ENCODE measurements around the gene PLPPR1. TPM values are rescaled to one million over a fixed set of nuclear protein-coding genes. Genes with fewer than 3 reads are reported as not detected.

PLPPR1 gene
- total RNA-seq, 1 experiment from 2014 or later, result not detected

- no peak for ATAC-seq
- BruUV-seq (replicated peaks), result no TSS peak
- ChIA-PET CTCF (no interaction called here), POLR2A (no interaction called here), RAD21 (ENCODE audit: low non-redundant PET in 1 of 2, low total read pairs in 2 of 2, uncharacterized antibody in 2 of 2, unreplicated experiment in 2 of 2) (no interaction called here)
- H3K4me2 ChIP-seq (ENCODE audit: low read length), result no peak overlapping the region
- intact Hi-C loops (cut with micrococcal nuclease), result no loop called here
- DNase-seq (ENCODE audit: low read depth, low spot score), result no peak
- no peak overlapping the region for H3K9ac ChIP-seq (ENCODE audit: low read length)
- no peaks in the 10 kb centered on the region for H3K9me2 ChIP-seq (ENCODE audit: insufficient read depth)
- peaks cover 25% of the 10 kb centered on the region; the same call in 1 of the 2 replicates for H3K27me3 ChIP-seq (ENCODE audit: insufficient read depth, low read length)
- TF ChIP-seq JUND (IDR thresholded peaks at IDR 0.05), result no peak
- TF ChIP-seq EGR1 (IDR thresholded peaks at IDR 0.05; ENCODE audit: low read depth), result no peak
- TF ChIP-seq SP1 (IDR thresholded peaks at IDR 0.05; ENCODE audit: low read depth), result no peak
- no peak for TF ChIP-seq SIN3A (IDR thresholded peaks at IDR 0.05; ENCODE audit: low read depth)
- no peak for TF ChIP-seq RAD21 (IDR thresholded peaks at IDR 0.05; ENCODE audit: low read depth)
- no peak for TF ChIP-seq ELF1 (IDR thresholded peaks at IDR 0.05; ENCODE audit: borderline replicate concordance, low read depth)
- no peak for TF ChIP-seq CEBPB (IDR thresholded peaks at IDR 0.05; ENCODE audit: low read depth)
- no peak for TF ChIP-seq ZFX (IDR thresholded peaks at IDR 0.05)
- TF ChIP-seq POLR2A (IDR thresholded peaks at IDR 0.05; ENCODE audit: borderline replicate concordance, extremely low read depth, insufficient read depth, insufficient read length), result no peak
- no peak for TF ChIP-seq YY1 (IDR thresholded peaks at IDR 0.05; ENCODE audit: extremely low read depth, insufficient replicate concordance, low read depth, low read length)
- TF ChIP-seq EZH2phosphoT487 (IDR thresholded peaks at IDR 0.05; ENCODE audit: borderline replicate concordance), result no peak
- TF ChIP-seq, protein P1, sequence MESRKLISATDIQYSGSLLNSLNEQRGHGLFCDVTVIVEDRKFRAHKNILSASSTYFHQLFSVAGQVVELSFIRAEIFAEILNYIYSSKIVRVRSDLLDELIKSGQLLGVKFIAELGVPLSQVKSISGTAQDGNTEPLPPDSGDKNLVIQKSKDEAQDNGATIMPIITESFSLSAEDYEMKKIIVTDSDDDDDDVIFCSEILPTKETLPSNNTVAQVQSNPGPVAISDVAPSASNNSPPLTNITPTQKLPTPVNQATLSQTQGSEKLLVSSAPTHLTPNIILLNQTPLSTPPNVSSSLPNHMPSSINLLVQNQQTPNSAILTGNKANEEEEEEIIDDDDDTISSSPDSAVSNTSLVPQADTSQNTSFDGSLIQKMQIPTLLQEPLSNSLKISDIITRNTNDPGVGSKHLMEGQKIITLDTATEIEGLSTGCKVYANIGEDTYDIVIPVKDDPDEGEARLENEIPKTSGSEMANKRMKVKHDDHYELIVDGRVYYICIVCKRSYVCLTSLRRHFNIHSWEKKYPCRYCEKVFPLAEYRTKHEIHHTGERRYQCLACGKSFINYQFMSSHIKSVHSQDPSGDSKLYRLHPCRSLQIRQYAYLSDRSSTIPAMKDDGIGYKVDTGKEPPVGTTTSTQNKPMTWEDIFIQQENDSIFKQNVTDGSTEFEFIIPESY (IDR thresholded peaks at IDR 0.05; ENCODE audit: extremely low read depth, insufficient replicate concordance, low read length), result no peak
- TF ChIP-seq, protein P2, sequence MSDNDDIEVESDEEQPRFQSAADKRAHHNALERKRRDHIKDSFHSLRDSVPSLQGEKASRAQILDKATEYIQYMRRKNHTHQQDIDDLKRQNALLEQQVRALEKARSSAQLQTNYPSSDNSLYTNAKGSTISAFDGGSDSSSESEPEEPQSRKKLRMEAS (IDR thresholded peaks at IDR 0.05), result no peak
- no peak for TF ChIP-seq CTCF (IDR thresholded peaks at IDR 0.05 in 2 of 3, conservative IDR thresholded peaks at IDR 0.05 in 1 of 3; ENCODE audit: borderline replicate concordance in 1 of 3, insufficient read depth in 1 of 3, low read depth in 2 of 3, low read length in 2 of 3)
- TF ChIP-seq CBX3 (IDR thresholded peaks at IDR 0.05; ENCODE audit: low read depth), result no peak
- no peaks in the 10 kb centered on the region for H3K4me1 ChIP-seq (ENCODE audit: control insufficient read depth in 1 of 2, insufficient read depth in 2 of 2, low read length in 2 of 2)
- H2AFZ ChIP-seq (ENCODE audit: low read depth, low read length, poor library complexity, severe bottlenecking), result no peak overlapping the region
- no peaks in the 10 kb centered on the region for H3K36me3 ChIP-seq (ENCODE audit: control insufficient read depth in 1 of 2, insufficient read depth in 2 of 2, low read length in 2 of 2)
- no peaks in the 10 kb centered on the region for H4K20me1 ChIP-seq (ENCODE audit: insufficient read depth)
- no peak overlapping the region for H3K27ac ChIP-seq (ENCODE audit: low read depth, low read length)
- H3K9me3 ChIP-seq (ENCODE audit: control insufficient read depth in 1 of 2, insufficient read depth in 1 of 2, low read depth in 1 of 2, low read length in 2 of 2), result no peaks in the 10 kb centered on the region
- no peak overlapping the region for H3K4me3 ChIP-seq (replicated peaks in 1 of 2; ENCODE audit: low read depth in 1 of 2, low read length in 2 of 2)
- H3K79me2 ChIP-seq (ENCODE audit: insufficient read depth, low read length), result no peaks in the 10 kb centered on the region
Observed at GRCh38 chr9:101201630-101202029, 173.1 kb downstream of the PLPPR1 start.
